Osteocyte (in vitro differentiated cells): ENCODE data around the gene BIN1. TPM values are rescaled to one million over a fixed set of nuclear protein-coding genes. Genes with fewer than 3 reads are reported as not detected.

Source experiments
- DNase-seq: peaks from one replicate; pipeline ENCODE4 v3.0.0; 2021; ENCODE audit warnings: mixed read lengths; ENCODE audit not compliant: unreplicated experiment; ENCODE audit errors: extremely low spot score
- H3K27ac Mint-ChIP-seq: one replicate; pipeline ENCODE4 v1.8.0; 2021; ENCODE audit warnings: mild to moderate bottlenecking, mixed read lengths; ENCODE audit not compliant: unreplicated experiment
- H3K27me3 Mint-ChIP-seq: one replicate; pipeline ENCODE4 v1.8.0; 2021; ENCODE audit warnings: mixed read lengths; ENCODE audit not compliant: unreplicated experiment
- H3K36me3 Mint-ChIP-seq: one replicate; pipeline ENCODE4 v1.8.0; 2021; ENCODE audit warnings: mixed read lengths; ENCODE audit not compliant: unreplicated experiment
- H3K4me1 Mint-ChIP-seq: one replicate; pipeline ENCODE4 v1.8.0; 2021; ENCODE audit warnings: mixed read lengths; ENCODE audit not compliant: unreplicated experiment
- H3K4me3 Mint-ChIP-seq: one replicate; pipeline ENCODE4 v1.8.0; 2021; ENCODE audit warnings: mild to moderate bottlenecking, moderate library complexity, mixed read lengths; ENCODE audit not compliant: unreplicated experiment
- H3K9me3 Mint-ChIP-seq: one replicate; pipeline ENCODE4 v1.8.0; 2021; ENCODE audit warnings: mixed read lengths; ENCODE audit not compliant: unreplicated experiment
- CTCF ChIP-seq: fragments of 200-600 bp; sonication (generic); IDR thresholded peaks from 2 replicates; pipeline ENCODE4 v1.5.0; 2021; ENCODE audit warnings: antibody characterized with exemption, mild to moderate bottlenecking, moderate library complexity
- total RNA-seq: library from RNA; stranded (reverse); gene quantifications from 2 replicates; pipeline ENCODE4 v1.2.1, GENCODE V29; 2021

Gene BIN1
- total RNA-seq, 1 donor from 2014 or later = 101 TPM

DNA sequence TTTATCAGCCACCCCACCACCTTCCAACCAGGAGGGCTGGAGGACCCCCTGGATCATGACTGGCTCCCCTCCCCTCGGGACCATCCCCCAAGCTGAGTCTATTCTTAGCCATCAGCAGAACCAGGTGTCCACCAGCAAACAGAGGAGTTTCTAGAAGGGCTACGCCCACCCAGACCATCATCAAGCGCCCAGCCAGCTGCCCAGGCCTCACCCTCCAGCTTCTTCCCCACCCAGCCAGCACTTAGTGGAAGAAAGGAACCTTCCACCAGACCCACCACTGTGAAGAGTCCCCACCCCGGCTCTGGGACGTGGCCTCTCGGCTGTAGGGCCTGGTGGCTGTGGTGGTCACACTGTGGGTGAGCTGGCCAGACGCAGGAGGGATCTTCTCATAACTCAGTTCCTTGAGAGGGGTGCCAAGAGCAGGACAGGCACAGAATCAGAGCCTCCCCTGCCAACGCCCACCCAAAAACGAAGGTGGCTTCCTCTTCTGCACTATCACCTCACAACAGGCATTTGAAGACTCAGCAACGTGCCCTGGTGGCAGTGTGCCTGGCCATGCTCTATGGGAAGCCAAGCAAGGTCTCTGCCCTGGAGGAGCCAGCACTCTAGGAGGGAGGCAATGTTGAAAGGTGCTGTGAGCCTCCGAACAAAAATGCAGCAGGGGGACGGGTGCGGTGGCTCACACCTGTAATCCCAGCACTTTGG, 19.0 kb downstream of the BIN1 start:
- Mint-ChIP-seq H3K36me3 (no peaks in the 10 kb centered on the region), H3K4me3 (peak overlapping the region; percentile 22), H3K9me3 (no peaks in the 10 kb centered on the region), H3K27me3 (no peaks in the 10 kb centered on the region), H3K4me1 (peaks cover 81% of the 10 kb centered on the region), H3K27ac (peak overlapping the region; percentile 94)
- TF ChIP-seq CTCF = no peak
- DNase-seq = no peak

DNA sequence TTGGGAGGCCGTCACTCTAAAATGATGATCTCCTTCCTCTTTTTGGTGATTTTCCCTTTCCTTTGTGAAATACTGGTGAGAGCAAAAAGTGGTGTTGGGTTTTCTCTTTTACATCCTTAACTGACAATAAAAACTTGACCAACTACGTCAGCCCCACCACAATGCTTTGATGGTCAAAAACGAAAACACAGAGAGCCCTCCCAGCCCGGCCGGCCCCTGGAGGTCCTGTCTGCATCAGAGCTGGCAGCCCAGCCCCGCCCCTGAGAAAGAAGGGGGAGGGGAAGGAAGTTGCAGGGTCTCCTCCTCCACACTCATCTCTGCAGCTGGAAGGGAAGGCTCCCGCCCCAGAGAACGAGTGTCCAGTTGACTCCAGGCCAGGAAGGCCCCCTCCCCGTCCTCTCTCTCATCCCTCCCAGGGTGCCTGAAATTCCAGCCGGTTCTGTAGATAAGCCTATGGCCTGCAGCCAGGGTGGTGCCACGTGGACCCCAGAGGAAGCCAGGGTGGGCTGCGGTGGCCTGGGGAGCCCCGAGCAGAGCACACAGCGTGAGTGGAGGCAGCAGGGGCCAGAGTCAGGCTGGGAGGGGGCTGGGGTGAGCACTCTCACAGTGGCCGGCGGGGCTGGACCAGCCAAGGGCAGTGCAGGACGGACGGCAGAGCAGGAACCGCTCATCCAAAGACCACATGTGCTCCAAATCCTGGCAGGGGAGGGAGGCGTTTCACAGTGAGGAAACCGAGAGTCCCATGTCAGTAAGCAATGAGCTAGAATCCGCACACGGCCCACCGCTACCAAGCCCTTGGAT, 19.8 kb downstream of the BIN1 start:
- H3K9me3 Mint-ChIP-seq = no peaks in the 10 kb centered on the region
- no peaks in the 10 kb centered on the region for H3K36me3 Mint-ChIP-seq
- peak overlapping the region; percentile 94 for H3K27ac Mint-ChIP-seq
- peak overlapping the region; percentile 27 for H3K4me3 Mint-ChIP-seq
- H3K27me3 Mint-ChIP-seq = no peaks in the 10 kb centered on the region
- DNase-seq = peak; percentile 92
- no peak for TF ChIP-seq CTCF
- H3K4me1 Mint-ChIP-seq = peaks cover 82% of the 10 kb centered on the region

DNA sequence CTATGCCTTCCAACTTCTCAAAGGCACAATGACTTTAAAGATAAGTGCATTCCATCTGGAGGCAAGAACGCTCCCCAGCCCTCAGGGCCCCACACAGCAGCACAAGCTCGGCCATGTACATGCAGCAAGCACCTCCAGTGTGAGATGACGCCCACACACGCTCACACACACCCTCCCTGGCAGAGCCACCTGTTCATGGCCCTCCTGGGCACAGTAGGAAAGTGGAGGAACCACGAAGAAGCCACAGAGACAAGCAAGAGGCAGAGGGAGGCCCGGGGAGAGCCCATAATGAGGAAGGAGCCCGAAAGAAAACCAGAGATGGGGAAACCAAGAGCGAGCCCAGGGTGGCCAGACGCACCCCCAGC, 21.7 kb downstream of the BIN1 start:
- DNase-seq = no peak
- TF ChIP-seq CTCF = no peak
- Mint-ChIP-seq H3K4me1 (peaks cover 80% of the 10 kb centered on the region), H3K27me3 (no peaks in the 10 kb centered on the region), H3K4me3 (no peak overlapping the region), H3K36me3 (no peaks in the 10 kb centered on the region), H3K27ac (peak overlapping the region; percentile 77), H3K9me3 (no peaks in the 10 kb centered on the region)

- Mint-ChIP-seq H3K27me3 (no peaks in the 10 kb centered on the region), H3K4me3 (no peak overlapping the region), H3K4me1 (peaks cover 80% of the 10 kb centered on the region), H3K9me3 (no peaks in the 10 kb centered on the region), H3K36me3 (no peaks in the 10 kb centered on the region), H3K27ac (peak overlapping the region; percentile 77)
- no peak for TF ChIP-seq CTCF
- DNase-seq = no peak
These were observed 22.2 kb downstream of the BIN1 start for GRCh38 chr2:127084611-127085316.
